ENCODE data around the gene RXRG.

DNA sequence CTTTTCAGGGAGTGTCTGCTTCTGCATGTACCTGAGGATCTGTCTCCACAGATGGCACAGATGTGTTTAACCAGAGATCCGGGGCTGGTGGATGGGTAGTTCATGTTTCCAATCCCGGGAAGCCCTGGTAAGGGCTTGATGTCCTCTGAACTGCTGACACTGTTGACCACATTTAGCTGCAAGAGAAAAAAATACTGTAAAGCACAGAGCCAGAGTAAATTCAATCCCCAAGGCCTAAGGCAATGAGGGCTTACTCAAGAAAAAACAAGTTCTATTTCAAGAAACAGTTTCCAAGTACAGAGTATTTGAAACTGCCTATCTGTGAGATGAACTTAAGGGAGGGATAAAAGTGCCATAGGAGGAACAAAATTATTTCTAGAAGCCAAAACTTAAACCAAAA lies 25.1 kb downstream of the RXRG start:
- TF ChIP-seq CTCF (optimal IDR thresholded peaks at IDR 0.05 in 1 of 3, IDR thresholded peaks at IDR 0.05 in 1 of 3, conservative IDR thresholded peaks at IDR 0.05 in 1 of 3; ENCODE audit: extremely low read depth in 1 of 3, insufficient read depth in 2 of 3, low read length in 3 of 3) (no peak), EZH2 (IDR thresholded peaks at IDR 0.05; ENCODE audit: low read length) (no peak)
